T1000 (cell line): ENCODE data around the gene UGP2.
"Not testable (repeated sequence)": the region's sequence is repeated elsewhere in the genome, so short reads cannot be mapped to it uniquely, and the experiment has no call there.

Experiments
- DNase-seq: peaks from one replicate; lab custom pipeline; 2025; ENCODE audit warnings: mixed read lengths; lab: John Stamatoyannopoulos, UW

UGP2 gene

DNA sequence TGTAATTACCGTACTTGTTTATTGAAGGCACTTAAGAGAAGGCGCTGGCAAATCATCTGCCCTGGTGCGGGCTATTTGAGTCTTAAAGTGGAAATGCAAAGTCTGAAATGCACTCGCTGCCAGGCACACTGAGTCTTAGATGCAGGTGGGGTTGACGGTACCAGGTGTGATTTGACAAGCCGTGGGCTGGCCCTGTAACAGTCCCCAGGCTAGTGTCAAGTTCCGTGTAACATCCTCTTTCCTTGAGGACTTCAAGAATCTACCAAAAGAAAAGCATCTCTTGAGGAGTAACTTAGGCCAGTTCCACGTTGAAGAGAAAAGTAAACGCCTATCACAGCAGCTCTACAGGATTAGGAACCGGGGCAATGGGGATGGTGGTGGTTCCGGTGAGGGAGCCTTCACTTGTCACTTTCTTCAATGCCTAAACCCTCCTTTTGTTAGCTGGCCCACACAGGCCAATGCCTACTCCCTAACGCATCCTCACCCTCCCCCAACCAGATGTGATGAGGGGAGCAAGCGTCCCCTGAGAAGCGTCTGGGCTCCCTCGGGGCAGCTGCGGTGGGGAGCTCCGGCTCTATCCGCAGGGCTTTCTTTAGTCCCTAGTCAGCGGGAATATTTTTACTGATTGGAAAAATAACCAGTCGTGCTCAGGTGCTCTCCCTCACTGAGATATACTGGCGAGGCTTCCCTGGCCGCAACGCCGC, 1.5 kb upstream of the UGP2 start:
- no peak for DNase-seq

DNA sequence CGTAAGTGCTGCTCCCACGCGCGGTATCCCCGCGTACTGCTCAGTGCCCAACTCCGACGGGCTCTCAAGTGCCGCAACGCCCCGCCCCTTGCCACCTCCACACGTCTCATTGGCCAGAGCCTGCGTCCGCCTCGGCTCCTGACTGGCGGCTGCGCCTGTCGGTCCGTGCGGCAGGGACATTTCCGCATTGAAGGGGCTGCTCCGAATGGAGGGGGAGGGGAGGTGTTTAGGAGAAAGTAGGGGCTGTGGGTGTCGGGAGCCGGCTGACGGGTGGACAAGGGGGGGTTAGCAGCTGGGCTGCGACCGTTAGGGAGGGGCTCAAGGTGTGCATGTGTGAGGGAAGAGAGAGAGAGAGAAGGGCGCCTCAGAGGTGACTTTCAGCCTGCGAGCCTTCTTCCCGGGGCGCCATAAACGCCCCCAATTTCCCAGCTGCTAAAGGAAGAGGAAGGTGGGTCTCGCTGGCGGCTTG, 877 bp upstream of the UGP2 start:
- peak; percentile 88 for DNase-seq

DNA sequence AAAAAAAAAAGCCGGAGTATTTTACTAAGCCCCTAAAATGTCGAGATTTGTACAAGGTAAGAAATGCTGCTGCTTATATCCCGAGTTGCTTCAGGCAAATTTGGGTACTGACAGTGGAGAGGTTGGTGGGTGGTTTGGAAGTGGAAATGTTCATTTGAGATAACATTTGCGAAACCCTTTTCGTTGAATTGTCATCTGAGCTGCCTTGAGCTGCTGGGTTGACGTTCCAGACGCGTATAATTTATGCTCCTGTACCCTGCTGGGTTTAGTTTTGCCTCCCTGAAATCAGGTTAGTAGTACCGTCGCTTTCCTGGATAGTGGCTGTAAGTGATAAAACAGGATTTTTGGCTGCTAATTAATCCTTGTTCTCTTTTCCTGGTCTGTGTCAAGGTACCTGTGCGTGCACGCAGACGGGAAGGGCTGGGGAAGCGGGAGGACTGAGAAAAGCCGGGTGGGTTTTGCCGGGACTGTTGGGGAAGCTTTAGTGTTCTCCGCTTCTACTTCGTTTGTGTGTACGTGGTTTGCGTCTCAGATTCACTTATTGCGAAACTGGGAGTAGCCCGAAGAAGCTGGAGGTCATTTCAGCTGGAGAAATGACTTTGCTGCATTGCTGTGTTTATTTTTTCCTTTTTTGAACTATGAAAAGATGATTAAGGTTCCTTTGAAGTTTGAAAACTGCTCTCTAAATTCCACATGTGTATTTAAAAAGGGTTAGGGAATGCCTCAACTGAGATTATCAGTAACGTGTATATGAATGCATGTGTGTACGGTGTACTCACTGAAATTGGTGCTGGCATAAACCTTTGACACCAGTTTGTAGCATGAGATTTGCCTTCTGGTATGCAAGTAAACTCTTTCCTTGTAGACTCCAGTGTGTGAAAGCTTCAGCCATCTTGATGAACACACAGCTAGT, 709 bp downstream of the UGP2 start:
- DNase-seq: no peak

DNA sequence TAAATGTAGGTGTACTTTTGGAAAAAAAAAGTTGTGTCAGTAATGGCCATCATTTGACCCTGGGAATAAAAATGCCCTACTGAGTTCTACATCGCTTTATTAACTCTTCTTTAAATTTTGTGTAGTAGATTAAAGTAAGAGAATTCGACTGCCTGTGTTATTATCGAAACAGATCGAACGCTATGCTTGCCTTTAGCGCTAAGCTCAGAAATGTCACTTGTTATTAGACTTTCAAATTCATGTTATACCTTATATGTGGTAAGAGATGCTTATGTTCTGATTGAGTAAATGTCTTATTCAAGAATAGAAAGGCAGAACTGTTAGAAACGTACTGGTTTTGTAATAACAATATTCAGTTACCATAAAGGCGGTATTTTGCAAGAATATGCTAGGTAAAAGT, 1.4 kb downstream of the UGP2 start:
- no peak for DNase-seq

DNA sequence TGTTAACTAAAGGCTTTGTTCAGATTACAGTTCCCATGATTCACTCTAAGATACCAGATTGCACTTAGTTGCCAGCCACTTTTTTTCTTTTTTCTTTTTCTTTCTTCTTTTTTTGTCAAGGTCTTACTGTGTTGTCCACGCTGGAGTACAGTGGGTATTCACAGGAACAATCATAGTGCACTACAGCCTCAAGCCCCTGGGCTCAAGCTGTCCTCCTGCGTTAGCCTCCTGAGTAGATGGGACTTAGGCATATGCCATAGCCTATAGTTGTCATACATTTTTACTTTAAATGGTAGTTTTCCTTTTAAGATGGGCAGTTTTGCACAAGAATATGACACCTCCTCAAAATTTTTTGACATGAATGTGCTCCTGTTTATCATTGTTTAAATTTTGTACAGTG, 2.1 kb downstream of the UGP2 start:
- DNase-seq: no peak

DNA sequence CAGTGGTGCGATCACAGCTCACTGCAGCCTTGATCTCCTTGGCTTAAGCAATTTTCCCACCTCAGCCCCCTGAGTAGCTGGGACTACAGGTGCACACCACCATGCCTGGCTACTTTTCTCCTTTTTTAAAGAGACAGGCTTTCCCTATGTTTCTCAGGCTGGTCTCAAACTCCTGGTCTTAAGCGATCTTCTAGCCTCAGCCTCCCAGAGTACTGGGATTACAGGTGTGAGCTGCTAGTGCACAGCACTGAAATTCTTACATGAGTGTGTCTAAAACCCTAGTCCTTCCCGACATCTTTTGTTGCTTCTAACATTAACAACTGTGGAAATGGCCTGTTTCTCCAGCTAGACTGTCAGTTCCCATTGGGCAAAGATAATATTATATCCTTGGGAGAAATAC, 2.9 kb downstream of the UGP2 start:
- no peak for DNase-seq

DNA sequence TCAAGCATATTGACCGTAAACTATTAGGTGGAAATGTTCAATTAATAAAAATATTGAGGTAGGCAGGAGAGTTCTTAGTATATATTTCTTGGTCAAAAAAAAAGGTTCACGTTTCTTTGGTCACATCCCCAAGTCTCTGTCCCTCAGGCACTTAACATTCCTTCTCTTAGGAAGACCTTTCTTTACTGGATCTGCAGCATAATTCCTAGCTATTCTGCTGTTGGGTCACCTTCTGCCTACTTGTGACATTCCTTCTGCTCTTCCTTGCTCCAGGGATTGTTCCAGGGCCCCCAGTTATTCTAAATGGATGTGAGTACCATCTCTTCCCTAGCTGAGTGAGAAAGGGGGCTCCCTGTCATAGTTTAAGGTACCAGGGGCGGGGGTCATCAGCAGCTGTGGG, 4.2 kb downstream of the UGP2 start:
- DNase-seq: no peak

DNA sequence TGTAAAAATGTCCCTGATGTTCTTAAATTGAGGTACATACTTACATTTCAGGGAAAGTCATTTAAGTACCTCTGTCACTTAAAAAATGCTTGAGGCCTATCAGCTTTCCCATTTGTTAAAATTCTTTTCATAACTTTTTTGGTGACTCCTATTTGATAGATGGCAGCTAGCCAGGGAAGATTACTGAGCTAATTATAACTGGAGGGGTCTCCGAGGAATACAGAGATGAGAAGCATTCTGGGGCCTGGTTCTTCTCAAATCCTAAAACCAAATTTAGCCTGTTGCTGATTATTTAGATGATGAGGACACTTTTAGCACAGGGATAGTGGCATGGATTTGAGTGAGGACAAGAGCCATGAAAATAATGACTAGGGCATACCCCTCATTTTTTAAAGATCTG, 4.8 kb downstream of the UGP2 start:
- DNase-seq: no peak

DNA sequence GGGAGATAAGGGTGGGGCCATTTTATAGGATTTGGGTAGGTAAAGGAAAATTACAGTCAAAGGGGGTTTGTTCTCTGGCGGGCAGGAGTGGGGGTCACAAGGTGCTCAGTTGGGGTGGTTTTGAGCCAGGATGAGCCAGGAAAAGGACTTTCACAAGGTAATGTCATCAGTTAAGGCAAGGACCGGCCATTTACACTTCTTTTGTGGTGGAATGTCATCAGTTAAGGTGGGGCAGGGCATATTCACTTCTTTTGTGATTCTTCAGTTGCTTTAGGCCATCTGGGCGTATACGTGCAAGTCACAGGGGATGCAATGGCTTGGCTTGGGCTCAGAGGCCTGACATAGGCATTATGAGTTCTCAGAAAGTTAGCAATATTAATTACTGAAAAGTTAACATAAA, 5.9 kb downstream of the UGP2 start:
- DNase-seq: not testable (repeated sequence)

DNA sequence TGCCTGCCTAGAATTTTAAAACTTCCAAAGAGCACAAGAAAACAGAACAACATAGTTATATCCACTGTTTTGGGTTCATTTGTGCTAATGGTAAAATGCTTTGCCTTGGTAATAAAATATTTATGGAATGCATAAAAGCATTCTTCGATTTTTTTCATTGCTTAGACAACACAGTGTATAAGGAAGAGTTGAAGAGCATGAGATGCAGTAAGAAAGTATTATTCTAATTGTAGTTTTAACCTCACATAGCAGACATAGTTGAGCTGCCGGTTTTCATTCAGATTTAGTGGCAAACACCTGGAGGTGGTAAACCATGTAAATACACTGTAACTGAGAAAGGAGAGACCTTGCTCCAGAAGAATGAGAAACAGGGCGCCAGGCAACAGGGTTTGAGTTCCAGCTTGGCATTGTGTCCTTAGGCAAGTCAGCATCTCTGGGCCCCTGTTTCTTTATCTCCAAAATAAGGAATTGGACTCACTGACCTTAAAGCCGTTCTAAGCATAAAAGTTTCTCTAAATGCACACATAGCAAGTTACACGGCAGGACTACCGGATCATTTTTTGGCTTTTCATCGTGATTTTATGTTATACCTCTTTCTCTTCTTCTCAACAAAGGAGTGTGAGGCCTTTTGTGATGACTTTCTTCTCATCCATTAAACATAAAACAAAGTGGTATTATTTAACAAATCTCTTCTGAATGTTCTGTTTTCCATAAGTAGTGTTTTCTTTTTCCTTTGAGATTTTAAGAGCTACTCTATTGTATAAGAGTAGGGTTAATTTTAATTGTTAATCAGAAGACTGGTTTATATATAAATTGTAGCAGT, 7.9 kb downstream of the UGP2 start:
- DNase-seq: no peak

DNA sequence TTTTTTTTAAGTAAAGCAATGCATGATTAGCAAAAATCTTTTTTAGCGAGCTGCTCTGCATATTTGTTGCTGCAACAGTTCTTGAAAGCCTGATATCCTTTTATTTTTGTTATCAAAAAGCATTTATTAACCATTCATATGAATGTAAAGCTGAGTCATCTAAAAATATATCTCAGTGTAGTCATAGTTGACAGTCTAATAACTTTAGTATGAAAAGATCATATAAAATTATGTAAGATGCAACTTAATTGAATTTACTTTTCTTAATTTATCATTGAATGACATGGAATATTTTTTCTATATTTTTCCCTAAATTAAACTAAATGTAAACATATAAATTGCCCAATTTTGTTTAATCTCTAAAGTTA, 8.5 kb downstream of the UGP2 start:
- no peak for DNase-seq

DNA sequence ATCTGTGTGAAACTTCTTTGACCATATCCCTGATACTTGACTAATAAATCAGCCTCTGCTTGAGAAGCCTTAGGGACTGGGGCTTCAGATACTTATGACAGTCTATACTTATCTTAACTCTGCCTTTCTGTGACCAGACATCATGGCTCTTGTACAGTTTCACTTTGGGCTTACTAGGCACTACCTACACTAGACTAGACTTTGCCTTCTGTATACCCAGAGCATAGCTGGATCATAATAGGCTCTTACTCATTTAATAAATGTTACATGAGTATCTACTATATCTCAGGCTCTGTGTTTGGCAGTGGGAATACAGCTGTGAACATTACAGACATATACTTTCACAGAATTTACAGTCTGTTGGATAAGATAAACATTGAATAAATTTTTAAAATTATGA, 9.0 kb downstream of the UGP2 start:
- DNase-seq: no peak

DNA sequence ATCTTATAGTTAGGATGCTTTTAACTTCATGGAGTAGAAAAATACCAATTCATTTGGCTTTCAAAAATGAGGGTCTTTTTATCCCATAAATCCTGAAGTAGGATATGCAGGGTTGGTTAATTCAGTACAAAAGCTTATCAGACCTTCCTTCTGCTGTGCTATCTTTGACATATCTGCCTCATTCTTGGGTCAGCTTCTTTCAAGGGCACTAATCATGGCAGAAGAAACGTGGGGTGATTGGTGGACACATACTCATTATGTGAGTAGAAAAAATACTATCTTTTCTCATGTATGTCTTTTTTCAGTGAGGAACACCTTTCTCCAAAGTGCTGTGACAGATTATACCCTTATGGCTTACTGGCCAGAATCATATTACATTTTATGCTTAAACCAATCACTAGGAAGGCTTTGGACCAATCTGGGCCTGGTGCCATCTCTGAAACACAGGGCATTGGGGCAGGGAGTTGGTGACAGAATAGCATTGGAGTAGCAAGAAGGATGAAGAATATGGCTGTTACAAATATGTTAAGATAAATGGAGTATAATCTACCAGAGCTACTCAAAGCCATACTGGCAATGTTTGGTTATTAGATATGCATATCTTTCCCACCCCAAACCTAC, 10.1 kb downstream of the UGP2 start:
- no peak for DNase-seq

DNA sequence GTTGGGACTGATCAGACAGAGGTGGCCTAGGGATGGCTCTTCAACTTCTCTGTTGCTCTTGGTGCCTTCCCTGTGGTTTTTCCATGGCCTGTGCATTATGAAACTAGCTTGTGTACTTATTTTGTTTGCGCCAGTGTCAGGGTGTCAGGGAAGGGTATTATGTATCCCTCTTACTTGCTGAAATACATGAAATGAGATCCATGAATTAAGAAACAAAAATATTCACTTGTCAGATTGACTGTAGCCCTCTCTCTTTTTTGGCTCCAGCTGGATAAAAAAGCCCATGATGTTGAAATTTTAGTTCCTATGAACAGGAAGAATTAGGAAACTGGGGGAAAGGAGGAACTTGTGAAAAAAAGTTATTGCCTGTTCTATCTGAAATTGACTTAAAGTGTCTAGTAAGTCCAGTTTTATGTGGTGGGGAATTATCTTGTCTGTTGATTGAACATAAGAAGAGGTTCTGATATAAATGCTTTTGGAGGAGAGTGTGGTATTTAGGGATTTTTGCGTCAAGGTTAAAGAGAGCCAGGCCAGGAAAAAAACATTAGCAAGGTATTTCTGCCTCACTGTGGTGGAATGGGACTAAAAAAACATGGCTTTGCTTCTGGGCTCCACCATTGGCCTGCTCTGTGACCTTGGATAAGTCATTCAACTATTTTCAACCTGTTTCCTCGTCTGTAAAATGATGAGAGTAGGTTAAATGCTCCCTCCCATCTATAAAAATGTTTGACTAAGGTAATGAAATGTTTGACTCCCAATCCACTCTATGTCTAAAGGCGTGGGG, 12.0 kb downstream of the UGP2 start:
- no peak for DNase-seq

DNA sequence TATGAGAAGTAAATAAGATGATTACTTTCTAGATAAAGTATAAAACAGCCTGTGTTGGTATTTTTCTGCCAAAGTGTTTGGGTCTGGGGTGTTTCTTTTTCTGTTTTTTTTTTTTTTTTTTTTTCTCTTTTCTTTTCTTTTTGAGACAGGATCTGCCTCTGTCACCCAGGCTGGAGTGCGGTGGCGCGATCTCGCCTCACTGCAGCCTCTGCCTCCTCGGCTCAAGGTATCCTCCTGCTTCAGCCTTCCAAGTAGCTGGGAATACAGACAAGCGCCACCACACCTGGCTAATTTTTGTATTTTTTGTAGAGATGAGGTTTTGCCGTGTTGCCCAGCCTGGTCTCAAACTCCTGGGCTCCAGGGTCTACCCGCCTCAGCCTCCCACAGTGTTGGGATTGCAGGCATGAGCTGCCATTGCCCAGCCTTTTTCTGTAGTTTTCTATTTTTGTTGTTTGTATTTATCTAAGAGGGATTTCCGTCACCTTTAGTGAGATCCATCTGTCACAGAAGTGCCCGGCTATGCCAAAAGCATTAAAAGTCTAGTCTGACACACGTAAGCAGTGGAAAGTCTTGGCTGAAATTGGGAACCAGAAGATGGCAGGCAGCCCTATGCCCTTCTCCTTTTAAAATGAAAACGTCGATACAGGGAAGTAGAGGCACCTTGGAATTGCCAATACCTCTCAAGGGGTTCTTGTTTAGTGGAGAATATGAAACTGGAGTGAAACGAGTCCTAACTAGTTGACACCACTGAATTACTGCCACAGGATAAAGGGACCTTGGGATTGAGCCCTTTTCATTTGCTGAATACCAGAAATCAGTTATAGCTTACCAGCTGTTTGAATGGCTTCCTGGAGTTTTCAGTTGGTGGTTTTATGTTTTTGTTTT, 14.0 kb downstream of the UGP2 start:
- DNase-seq: no peak

DNA sequence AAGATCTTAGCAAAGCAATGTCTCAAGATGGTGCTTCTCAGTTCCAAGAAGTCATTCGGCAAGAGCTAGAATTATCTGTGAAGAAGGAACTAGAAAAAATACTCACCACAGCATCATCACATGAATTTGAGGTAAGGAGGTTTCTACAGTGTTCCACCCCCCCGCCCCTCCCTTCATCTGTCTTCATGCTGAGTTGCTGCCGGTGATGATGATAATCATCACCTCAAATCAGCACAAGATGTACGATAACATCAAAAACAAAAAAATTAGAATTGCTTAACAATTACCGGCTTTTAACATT, 14.6 kb downstream of the UGP2 start:
- no peak for DNase-seq

DNA sequence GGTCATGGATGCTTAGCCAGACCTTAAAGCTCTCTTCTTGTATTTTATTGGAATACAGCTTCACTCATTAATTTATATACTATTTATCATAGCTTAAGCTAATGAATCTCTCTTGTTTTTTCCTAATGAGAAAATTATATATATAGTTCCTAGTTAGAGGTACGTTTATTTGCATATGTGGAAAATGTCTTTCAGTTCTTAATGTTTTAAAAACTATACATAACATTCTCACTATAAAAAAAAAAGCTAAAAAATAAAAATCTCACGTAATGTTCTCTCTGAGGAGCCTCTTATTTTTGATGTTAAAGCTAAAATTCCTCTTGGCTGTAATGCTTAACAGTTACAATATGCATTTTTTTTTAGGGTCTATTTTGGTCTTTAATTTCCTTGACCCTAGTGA, 16.6 kb downstream of the UGP2 start:
- DNase-seq: no peak

DNA sequence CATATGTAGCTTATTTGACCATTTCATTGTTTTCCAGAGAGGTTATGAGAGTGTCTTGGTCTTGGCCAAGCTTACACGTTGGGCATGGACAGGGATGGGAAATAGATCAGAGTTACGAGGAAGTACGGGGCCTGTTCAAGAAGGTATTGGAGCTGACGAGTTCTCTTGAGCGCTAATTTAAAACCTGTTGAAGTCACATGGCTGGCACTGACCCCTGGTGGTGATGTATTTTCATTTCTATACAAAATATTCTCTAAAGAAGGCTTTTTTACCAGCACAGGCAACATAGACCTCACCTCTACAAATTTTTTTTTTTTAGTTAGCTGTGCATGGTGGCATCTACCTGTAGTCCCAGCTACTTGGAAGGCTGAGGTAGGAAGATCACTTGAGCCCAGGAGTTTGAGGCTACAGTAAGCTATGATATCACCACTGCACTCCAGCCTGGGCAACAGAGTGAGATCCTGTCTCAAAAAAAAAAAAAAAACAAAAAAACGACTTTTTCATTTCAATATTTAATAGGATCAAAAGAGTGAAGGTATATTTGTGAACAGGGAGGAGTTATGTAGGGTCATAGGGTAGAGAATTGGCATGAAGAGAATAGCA, 19.6 kb downstream of the UGP2 start:
- no peak for DNase-seq

DNA sequence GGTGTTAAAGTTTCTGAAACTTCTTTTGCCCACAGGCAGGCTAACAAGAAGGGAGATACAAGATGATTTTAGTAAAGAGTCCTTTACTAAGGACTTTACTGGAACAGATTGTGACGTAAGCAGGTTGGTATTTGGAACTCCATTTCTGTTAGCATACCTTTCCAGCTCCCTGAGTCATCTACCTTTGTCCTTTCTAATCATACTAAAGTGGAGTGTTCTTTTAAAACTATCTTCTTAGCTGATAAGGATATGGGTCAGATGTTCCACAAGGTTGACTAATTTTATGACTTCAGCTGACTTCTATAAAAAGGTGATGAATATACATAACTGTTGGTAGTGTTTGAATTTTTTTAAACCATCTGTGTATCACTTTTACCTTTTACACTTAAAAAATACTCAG, 21.1 kb downstream of the UGP2 start:
- no peak for DNase-seq

DNA sequence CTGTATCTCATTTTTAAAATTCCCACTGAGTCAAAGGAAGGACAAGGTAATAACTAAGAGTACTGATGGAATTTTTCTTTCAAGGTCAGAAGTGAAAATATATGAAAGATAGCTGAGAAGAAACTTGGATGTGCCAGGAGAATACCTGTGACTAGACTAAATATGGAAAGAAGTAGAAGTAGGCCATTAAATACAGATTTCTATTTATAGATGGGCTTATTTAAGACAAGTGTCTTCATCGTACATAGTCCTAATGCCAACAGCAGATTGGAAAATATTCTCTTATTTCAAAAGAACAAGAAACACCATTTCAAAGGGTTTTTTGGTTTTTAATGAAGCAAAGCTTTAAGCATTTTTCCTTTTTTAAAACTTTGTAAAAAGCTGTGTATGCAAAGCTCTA, 22.0 kb downstream of the UGP2 start:
- DNase-seq: no peak
